Measurements from ENCODE around the gene LSM4.

LSM4 gene

GRCh38 chr19:18257503-18258470 is 65.1 kb downstream of the LSM4 start:
- H3K36me3 Mint-ChIP-seq (ENCODE audit: low read depth) = peaks cover 3% of the 10 kb centered on the region

More at GRCh38 chr19:18257503-18258470, 65.1 kb downstream of the LSM4 start:
- H3K4me3 Mint-ChIP-seq = no peak overlapping the region
- no peaks in the 10 kb centered on the region for H3K4me1 Mint-ChIP-seq
- H3K27ac Mint-ChIP-seq = no peak overlapping the region
- peaks cover 29% of the 10 kb centered on the region for H3K27me3 Mint-ChIP-seq (ENCODE audit: low read depth)
- no peak for TF ChIP-seq CTCF (IDR thresholded peaks at IDR 0.05; ENCODE audit: unreplicated experiment in 3 of 3)
- no peaks in the 10 kb centered on the region for H3K9me3 Mint-ChIP-seq

Data from nephron (organoid).